ENCODE measurements around the gene PNPT1.

Gene PNPT1

GRCh38 chr2:55636831-55637230, 56.8 kb downstream of the PNPT1 start:
- Histone ChIP-seq H3K14ac (ENCODE audit: low read length) (no peak overlapping the region), H3K9ac (ENCODE audit: low read length) (no peak overlapping the region), H2AK5ac (ENCODE audit: low read length) (no peak overlapping the region), H3K4me1 (ENCODE audit: control insufficient read depth in 1 of 2, insufficient read depth in 2 of 2, low read length in 2 of 2) (no peaks in the 10 kb centered on the region), H3K23ac (ENCODE audit: low read length) (no peak overlapping the region), H3K79me1 (ENCODE audit: low read length) (no peaks in the 10 kb centered on the region), H3K4me3 (ENCODE audit: low read depth, low read length) (no peak overlapping the region), H3K27me3 (ENCODE audit: insufficient read depth, low read length) (no peaks in the 10 kb centered on the region), H3K9me3 (ENCODE audit: insufficient read depth, low read depth, low read length) (no peaks in the 10 kb centered on the region), H4K91ac (ENCODE audit: low read depth, low read length) (no peak overlapping the region), H4K12ac (ENCODE audit: low read depth, low read length) (no peak overlapping the region), H3K36me3 (ENCODE audit: control insufficient read depth in 1 of 2, insufficient read depth in 2 of 2, low read length in 2 of 2) (peaks cover 5 to 11% of the 10 kb centered on the region in 2 experiments), H3K4me2 (ENCODE audit: low read length) (no peak overlapping the region), H3K18ac (ENCODE audit: low read length) (no peak overlapping the region), H3K79me2 (ENCODE audit: control insufficient read depth, insufficient read depth, low read length, poor library complexity) (no peaks in the 10 kb centered on the region), H3K27ac (ENCODE audit: low read depth, low read length) (no peak overlapping the region), H2BK12ac (ENCODE audit: low read length) (no peak overlapping the region), H4K8ac (ENCODE audit: low read depth, low read length) (no peak overlapping the region), H2BK5ac (ENCODE audit: low read depth, low read length, poor library complexity) (no peak overlapping the region), H3K4ac (ENCODE audit: low read depth, low read length) (no peak overlapping the region), H2BK120ac (ENCODE audit: insufficient read depth, low read length, poor library complexity) (no peak overlapping the region), H2AFZ (ENCODE audit: insufficient read depth, low read length, poor library complexity) (no peak overlapping the region)
- no peak for DNase-seq
- WGBS (ENCODE audit: extremely low coverage, insufficient coverage, insufficient read length), result no CpG with 5 or more reads among the region's 3 CpGs

GRCh38 chr2:55628931-55629330, 64.7 kb downstream of the PNPT1 start:
- Histone ChIP-seq H3K9ac (ENCODE audit: low read length) (no peak overlapping the region), H3K79me1 (ENCODE audit: low read length) (no peaks in the 10 kb centered on the region), H2BK120ac (ENCODE audit: insufficient read depth, low read length, poor library complexity) (no peak overlapping the region), H3K9me3 (ENCODE audit: insufficient read depth, low read depth, low read length) (no peaks in the 10 kb centered on the region), H4K8ac (ENCODE audit: low read depth, low read length) (no peak overlapping the region), H2AK5ac (ENCODE audit: low read length) (no peak overlapping the region), H3K4me1 (ENCODE audit: control insufficient read depth in 1 of 2, insufficient read depth in 2 of 2, low read length in 2 of 2) (no peaks in the 10 kb centered on the region), H2BK5ac (ENCODE audit: low read depth, low read length, poor library complexity) (no peak overlapping the region), H3K36me3 (ENCODE audit: control insufficient read depth in 1 of 2, insufficient read depth in 2 of 2, low read length in 2 of 2) (peaks cover 0 to 4% of the 10 kb centered on the region in 2 experiments), H3K18ac (ENCODE audit: low read length) (no peak overlapping the region), H2BK12ac (ENCODE audit: low read length) (no peak overlapping the region), H3K79me2 (ENCODE audit: control insufficient read depth, insufficient read depth, low read length, poor library complexity) (no peaks in the 10 kb centered on the region), H3K4ac (ENCODE audit: low read depth, low read length) (no peak overlapping the region), H3K27me3 (ENCODE audit: insufficient read depth, low read length) (no peaks in the 10 kb centered on the region), H3K4me3 (ENCODE audit: low read depth, low read length) (no peak overlapping the region), H4K12ac (ENCODE audit: low read depth, low read length) (no peak overlapping the region), H3K14ac (ENCODE audit: low read length) (no peak overlapping the region), H3K23ac (ENCODE audit: low read length) (no peak overlapping the region), H3K4me2 (ENCODE audit: low read length) (no peak overlapping the region), H2AFZ (ENCODE audit: insufficient read depth, low read length, poor library complexity) (no peak overlapping the region), H4K91ac (ENCODE audit: low read depth, low read length) (no peak overlapping the region), H3K27ac (ENCODE audit: low read depth, low read length) (no peak overlapping the region)
- no CpG with 5 or more reads among the region's 2 CpGs for WGBS (ENCODE audit: extremely low coverage, insufficient coverage, insufficient read length)
- no peak for DNase-seq

DNA sequence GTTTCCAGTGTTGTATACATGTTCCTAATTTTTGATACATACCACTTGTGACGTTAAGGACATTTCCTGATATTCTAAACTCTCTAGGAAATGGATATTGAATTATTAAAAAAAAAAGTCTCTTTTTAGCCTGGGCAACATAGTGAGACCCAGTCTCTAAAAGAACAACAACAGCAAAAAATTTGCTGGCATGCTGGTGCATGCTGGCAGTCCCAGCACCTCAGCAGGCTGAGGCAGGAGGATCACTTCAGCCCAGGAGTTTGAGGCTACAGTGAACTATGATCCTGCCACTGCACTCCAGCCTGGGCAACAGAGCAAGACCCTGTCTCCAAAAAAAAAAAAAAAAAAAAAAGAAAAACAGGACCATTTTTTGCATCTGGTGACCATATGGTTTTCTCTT, 65.7 kb downstream of the PNPT1 start:
- Histone ChIP-seq H3K79me2 (ENCODE audit: control insufficient read depth, insufficient read depth, low read length, poor library complexity) (no peaks in the 10 kb centered on the region), H2AK5ac (ENCODE audit: low read length) (no peak overlapping the region), H3K4me1 (ENCODE audit: control insufficient read depth in 1 of 2, insufficient read depth in 2 of 2, low read length in 2 of 2) (no peaks in the 10 kb centered on the region), H3K4me2 (ENCODE audit: low read length) (no peak overlapping the region), H2BK12ac (ENCODE audit: low read length) (no peak overlapping the region), H2BK5ac (ENCODE audit: low read depth, low read length, poor library complexity) (no peak overlapping the region), H2AFZ (ENCODE audit: insufficient read depth, low read length, poor library complexity) (no peak overlapping the region), H3K18ac (ENCODE audit: low read length) (no peak overlapping the region), H2BK120ac (ENCODE audit: insufficient read depth, low read length, poor library complexity) (no peak overlapping the region), H3K27ac (ENCODE audit: low read depth, low read length) (no peak overlapping the region), H4K12ac (ENCODE audit: low read depth, low read length) (no peak overlapping the region), H4K8ac (ENCODE audit: low read depth, low read length) (no peak overlapping the region), H3K79me1 (ENCODE audit: low read length) (no peaks in the 10 kb centered on the region), H3K9ac (ENCODE audit: low read length) (no peak overlapping the region), H3K23ac (ENCODE audit: low read length) (no peak overlapping the region), H3K27me3 (ENCODE audit: insufficient read depth, low read length) (no peaks in the 10 kb centered on the region), H4K91ac (ENCODE audit: low read depth, low read length) (no peak overlapping the region), H3K4ac (ENCODE audit: low read depth, low read length) (no peak overlapping the region), H3K9me3 (ENCODE audit: insufficient read depth, low read depth, low read length) (no peaks in the 10 kb centered on the region), H3K14ac (ENCODE audit: low read length) (no peak overlapping the region), H3K4me3 (ENCODE audit: low read depth, low read length) (no peak overlapping the region), H3K36me3 (ENCODE audit: control insufficient read depth in 1 of 2, insufficient read depth in 2 of 2, low read length in 2 of 2) (peaks cover 0 to 4% of the 10 kb centered on the region in 2 experiments)
- no CpG with 5 or more reads among the region's 1 CpG for WGBS (ENCODE audit: extremely low coverage, insufficient coverage, insufficient read length)
- no peak for DNase-seq

DNA sequence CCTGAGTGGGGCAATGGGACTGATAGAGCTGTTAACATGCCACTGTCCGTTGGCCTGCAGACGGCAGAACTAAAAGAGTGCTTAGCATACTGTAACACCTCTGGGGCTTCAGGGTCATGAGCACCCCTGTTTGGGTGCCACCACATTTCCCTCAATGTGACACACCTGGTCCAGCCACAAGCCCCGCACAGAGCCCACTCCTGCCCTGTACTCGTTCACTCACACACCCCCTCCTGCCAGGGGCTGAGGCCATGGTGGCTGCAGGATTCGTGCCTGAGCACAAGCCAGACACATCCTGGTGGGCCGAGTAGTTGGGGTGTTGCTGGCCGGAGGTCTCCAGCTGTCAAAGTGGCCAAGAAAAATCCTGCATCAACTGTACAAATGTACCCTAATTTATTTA, 71.8 kb downstream of the PNPT1 start:
- no peak for DNase-seq
- Histone ChIP-seq H3K18ac (ENCODE audit: low read length) (no peak overlapping the region), H3K79me1 (ENCODE audit: low read length) (peaks cover 7% of the 10 kb centered on the region), H3K36me3 (ENCODE audit: control insufficient read depth in 1 of 2, insufficient read depth in 2 of 2, low read length in 2 of 2) (peaks cover 0 to 4% of the 10 kb centered on the region in 2 experiments), H2BK5ac (ENCODE audit: low read depth, low read length, poor library complexity) (no peak overlapping the region), H3K14ac (ENCODE audit: low read length) (no peak overlapping the region), H3K4me1 (ENCODE audit: control insufficient read depth in 1 of 2, insufficient read depth in 2 of 2, low read length in 2 of 2) (peaks cover 0 to 3% of the 10 kb centered on the region in 2 experiments), H4K12ac (ENCODE audit: low read depth, low read length) (no peak overlapping the region), H3K4me3 (ENCODE audit: low read depth, low read length) (no peak overlapping the region), H2BK120ac (ENCODE audit: insufficient read depth, low read length, poor library complexity) (no peak overlapping the region), H2BK12ac (ENCODE audit: low read length) (no peak overlapping the region), H3K79me2 (ENCODE audit: control insufficient read depth, insufficient read depth, low read length, poor library complexity) (peaks cover 6% of the 10 kb centered on the region), H2AK5ac (ENCODE audit: low read length) (no peak overlapping the region), H3K27me3 (ENCODE audit: insufficient read depth, low read length) (no peaks in the 10 kb centered on the region), H3K9ac (ENCODE audit: low read length) (no peak overlapping the region), H3K27ac (ENCODE audit: low read depth, low read length) (no peak overlapping the region), H4K91ac (ENCODE audit: low read depth, low read length) (no peak overlapping the region), H3K4ac (ENCODE audit: low read depth, low read length) (no peak overlapping the region), H2AFZ (ENCODE audit: insufficient read depth, low read length, poor library complexity) (no peak overlapping the region), H3K23ac (ENCODE audit: low read length) (no peak overlapping the region), H3K4me2 (ENCODE audit: low read length) (no peak overlapping the region), H3K9me3 (ENCODE audit: insufficient read depth, low read depth, low read length) (peaks cover 3% of the 10 kb centered on the region), H4K8ac (ENCODE audit: low read depth, low read length) (no peak overlapping the region)
- WGBS (ENCODE audit: extremely low coverage, insufficient coverage, insufficient read length), result no CpG with 5 or more reads among the region's 7 CpGs
